IMR-90 (cell line): ENCODE results near the gene RPS6KA2. TPM values are rescaled to one million over a fixed set of nuclear protein-coding genes. Genes with fewer than 3 reads are reported as not detected.

Experiments used
- ATAC-seq: fragments of 200-7000 bp; cut with Tn5 transposase; 2 replicates; pipeline ENCODE4 v1.9.1; 2020; ENCODE audit warnings: low read depth, mild to moderate bottlenecking, moderate library complexity
- BruUV-seq: library from RNA; stranded (reverse); fragments of 400-500 nt; replicated peaks from 2 replicates; lab custom pipeline; 2021; lab: Mats Ljungman, UMichigan
- CTCF ChIA-PET: fragments of 300-600 bp; formaldehyde crosslinking; extraction: SDS; loops from one replicate; lab custom pipeline; 2021; ENCODE audit warnings: antibody characterized with exemption; lab: Yijun Ruan, JAX
- POLR2A ChIA-PET: fragments of 300-600 bp; sonication (Branson Sonifier 250); formaldehyde crosslinking; loops from one replicate; lab custom pipeline; 2022; ENCODE audit warnings: antibody characterized with exemption; ENCODE audit not compliant: unreplicated experiment; lab: Charles Lee
- DNase-seq: peaks from one replicate; pipeline ENCODE4 v3.0.0; 2013
- H2AFZ ChIP-seq: replicated peaks from 2 replicates; pipeline ENCODE3; 2013; ENCODE audit warnings: low read length, mild to moderate bottlenecking; ENCODE audit not compliant: poor library complexity
- H2AK5ac ChIP-seq: 2 replicates; pipeline ENCODE4 v1.6.1; 2013; ENCODE audit warnings: low read depth, low read length, inconsistent platforms
- H2AK9ac ChIP-seq: replicated peaks from 2 replicates; pipeline ENCODE3; 2013; ENCODE audit warnings: mild to moderate bottlenecking, low read depth, low read length, moderate library complexity; ENCODE audit not compliant: poor library complexity
- H2BK120ac ChIP-seq: 2 replicates; pipeline ENCODE4 v1.6.1; 2013; ENCODE audit warnings: low read depth, low read length, inconsistent platforms
- H2BK15ac ChIP-seq: 3 replicates; pipeline ENCODE4 v1.6.1; 2013; ENCODE audit warnings: low read depth, low read length, inconsistent platforms
- H2BK20ac ChIP-seq: 2 replicates; pipeline ENCODE4 v1.6.1; 2013; ENCODE audit warnings: low read depth, mild to moderate bottlenecking, inconsistent platforms, low read length, moderate library complexity
- H2BK5ac ChIP-seq: 2 replicates; pipeline ENCODE4 v1.6.1; 2013; ENCODE audit warnings: mild to moderate bottlenecking, low read depth, low read length, inconsistent platforms; ENCODE audit not compliant: poor library complexity, severe bottlenecking
- H3K14ac ChIP-seq: replicated peaks from 2 replicates; pipeline ENCODE4 v1.6.1; 2013; ENCODE audit warnings: low read depth, low read length, inconsistent platforms
- H3K18ac ChIP-seq: 2 replicates; pipeline ENCODE4 v1.6.1; 2013; ENCODE audit warnings: low read depth, low read length, control low read depth
- H3K23ac ChIP-seq: 2 replicates; pipeline ENCODE4 v1.6.1; 2013; ENCODE audit warnings: low read depth, low read length, inconsistent platforms
- H3K27ac ChIP-seq: 2 replicates; pipeline ENCODE4 v1.5.1; 2013; ENCODE audit warnings: mild to moderate bottlenecking, control low read depth, low read length; ENCODE audit not compliant: insufficient read depth
- H3K27me3 ChIP-seq: 2 replicates; pipeline ENCODE4 v1.6.1; 2013; ENCODE audit warnings: low read length; ENCODE audit not compliant: control insufficient read depth, insufficient read depth
- H3K36me3 ChIP-seq: 2 replicates; pipeline ENCODE4 v1.6.1; 2013; ENCODE audit warnings: low read length, mixed read lengths; ENCODE audit not compliant: control insufficient read depth, insufficient read depth
- H3K4ac ChIP-seq: 2 replicates; pipeline ENCODE4 v1.6.1; 2013; ENCODE audit warnings: low read depth, low read length, inconsistent platforms
- H3K4me1 ChIP-seq: 2 replicates; pipeline ENCODE4 v1.6.1; 2013; ENCODE audit warnings: low read length, mixed read lengths; ENCODE audit not compliant: control insufficient read depth, insufficient read depth
- H3K4me2 ChIP-seq: 2 replicates; pipeline ENCODE4 v1.6.1; 2013; ENCODE audit warnings: low read depth, mild to moderate bottlenecking, control low read depth, low read length, moderate library complexity
- H3K4me3 ChIP-seq: 2 replicates; pipeline ENCODE4 v1.5.1; 2013; ENCODE audit warnings: low read depth, mild to moderate bottlenecking, control low read depth, low read length, moderate library complexity; ENCODE audit not compliant: insufficient read depth
- H3K56ac ChIP-seq: 2 replicates; pipeline ENCODE4 v1.6.1; 2013; ENCODE audit warnings: low read length, inconsistent platforms; ENCODE audit not compliant: insufficient read depth; ENCODE audit errors: extremely low read depth
- H3K79me1 ChIP-seq, 2 experiments: 2 replicates each; pipeline ENCODE4 v1.6.1; 2013; ENCODE audit warnings: low read length in 2 of 2, inconsistent platforms in 1 of 2, low read depth in 1 of 2
- H3K9ac ChIP-seq: 2 replicates; pipeline ENCODE4 v1.6.1; 2013; ENCODE audit warnings: low read depth, low read length, control low read depth
- H3K9me1 ChIP-seq: 2 replicates; pipeline ENCODE4 v1.6.1; 2013; ENCODE audit warnings: low read length, inconsistent platforms; ENCODE audit not compliant: insufficient read depth
- H3K9me3 ChIP-seq: 2 replicates; pipeline ENCODE4 v1.6.1; 2013; ENCODE audit warnings: low read length; ENCODE audit not compliant: control insufficient read depth, insufficient read depth
- H4K20me1 ChIP-seq: 2 replicates; pipeline ENCODE4 v1.6.1; 2013; ENCODE audit warnings: low read length, inconsistent platforms; ENCODE audit not compliant: insufficient read depth
- H4K5ac ChIP-seq: 2 replicates; pipeline ENCODE4 v1.6.1; 2013; ENCODE audit warnings: mild to moderate bottlenecking, low read depth, low read length, control low read depth
- H4K8ac ChIP-seq, 2 experiments: 2 replicates each; pipeline ENCODE4 v1.6.1; 2013; ENCODE audit warnings: low read depth in 2 of 2, low read length in 2 of 2, control low read depth in 1 of 2, inconsistent platforms in 1 of 2
- H4K91ac ChIP-seq: 2 replicates; pipeline ENCODE4 v1.6.1; 2013; ENCODE audit warnings: low read depth, low read length, inconsistent platforms; ENCODE audit not compliant: insufficient read depth
- BHLHE40 ChIP-seq: fragments of 150-350 bp; IDR thresholded peaks from 2 replicates; pipeline ENCODE4 v1.6.1; 2016; ENCODE audit warnings: mild to moderate bottlenecking, low read depth, low read length
- CEBPB ChIP-seq: IDR thresholded peaks from 2 replicates; pipeline ENCODE4 v1.6.1; 2012; ENCODE audit warnings: low read depth, low read length, improper control_type of control experiment
- CHD1 ChIP-seq: IDR thresholded peaks from 2 replicates; pipeline ENCODE4 v1.6.1; 2012; ENCODE audit warnings: low read depth, low read length, improper control_type of control experiment
- FOS ChIP-seq: fragments of 150-350 bp; IDR thresholded peaks from 2 replicates; pipeline ENCODE4 v1.6.1; 2016; ENCODE audit warnings: low read depth, low read length
- MAFK ChIP-seq: IDR thresholded peaks from 2 replicates; pipeline ENCODE4 v1.6.1; 2012; ENCODE audit warnings: low read depth, low read length, improper control_type of control experiment
- MAZ ChIP-seq: IDR thresholded peaks from 2 replicates; pipeline ENCODE4 v1.6.1; 2012; ENCODE audit warnings: low read depth, mild to moderate bottlenecking, low read length, improper control_type of control experiment, moderate library complexity, borderline replicate concordance
- MXI1 ChIP-seq: IDR thresholded peaks from 2 replicates; pipeline ENCODE4 v1.6.1; 2012; ENCODE audit warnings: low read depth, mild to moderate bottlenecking, low read length, moderate library complexity, borderline replicate concordance
- NFE2L2 ChIP-seq: fragments of 150-350 bp; IDR thresholded peaks from 2 replicates; pipeline ENCODE4 v1.6.1; 2016; ENCODE audit warnings: low read depth, mild to moderate bottlenecking, low read length
- POLR2A ChIP-seq: IDR thresholded peaks from 2 replicates; pipeline ENCODE4 v1.6.1; 2012; ENCODE audit warnings: mild to moderate bottlenecking, low read depth, low read length
- RAD21 ChIP-seq: IDR thresholded peaks from 2 replicates; pipeline ENCODE4 v1.6.1; 2012; ENCODE audit warnings: low read length, improper control_type of control experiment
- RCOR1 ChIP-seq: IDR thresholded peaks from 2 replicates; pipeline ENCODE4 v1.6.1; 2012; ENCODE audit warnings: mild to moderate bottlenecking, low read length, improper control_type of control experiment; ENCODE audit not compliant: insufficient replicate concordance
- RFX5 ChIP-seq: IDR thresholded peaks from 2 replicates; pipeline ENCODE4 v1.8.0; 2012; ENCODE audit warnings: low read depth, mild to moderate bottlenecking, low read length, moderate library complexity
- SMC3 ChIP-seq: fragments of 150-350 bp; IDR thresholded peaks from 2 replicates; pipeline ENCODE4 v1.6.1; 2016; ENCODE audit warnings: low read depth, mild to moderate bottlenecking, antibody characterized with exemption, low read length, moderate library complexity
- WGBS, 2 experiments: methylation state at CpG; one replicate each; pipeline versions ENCODE4 v1.1.5 to v1.1.7; 2013; ENCODE audit warnings: missing lambda C conversion rate in 2 of 2; ENCODE audit not compliant: insufficient read length in 1 of 2; ENCODE audit errors: extremely low coverage in 2 of 2; 5-methylcytosine and 5-hydroxymethylcytosine counted together
- dilution Hi-C: fragments of 300-500 bp; cut with HindIII; formaldehyde crosslinking; loops from one replicate; pipeline ENCODE4 v1.14.3; 2018; ENCODE audit warnings: low sequenced_read_pairs; ENCODE audit not compliant: unreplicated experiment
- in situ Hi-C: fragments of 300-500 bp; cut with MboI; formaldehyde crosslinking; loops from 3 replicates; pipeline ENCODE4 v1.14.3; 2019; ENCODE audit warnings: low sequenced_read_pairs, inconsistent platforms, mixed read lengths
- intact Hi-C: fragments of 100-400 bp; cut with micrococcal nuclease; formaldehyde crosslinking; loops from 2 replicates; pipeline ENCODE4 v1.10.0; 2022
- polyA plus RNA-seq, 3 experiments: library from polyadenylated mRNA; depleted of rRNA; stranded (reverse); fragments of >200 nt; gene quantifications; 2 replicates each; pipeline ENCODE4 v1.2.3, GENCODE V29; 2012; ENCODE audit warnings: low replicate concordance in 1 of 3
- total RNA-seq: library from RNA; depleted of rRNA; stranded (reverse); fragments of >200 nt; gene quantifications from 2 replicates; pipeline ENCODE4 v1.2.3, GENCODE V29; 2012
- TF ChIP-seq, protein P1 (sequence below): conservative IDR thresholded peaks from 2 replicates; pipeline ENCODE4 v1.5.1; 2012; ENCODE audit warnings: mild to moderate bottlenecking, low read depth, low read length, improper control_type of control experiment
- TF ChIP-seq, protein P2 (sequence below): fragments of 150-350 bp; IDR thresholded peaks from 2 replicates; pipeline ENCODE4 v1.6.1; 2017; ENCODE audit warnings: mild to moderate bottlenecking, antibody characterized with exemption, low read length, low read depth
- TF ChIP-seq, protein P3 (sequence below): fragments of 150-350 bp; IDR thresholded peaks from 2 replicates; pipeline ENCODE4 v1.6.1; 2016; ENCODE audit warnings: low read depth, mild to moderate bottlenecking, low read length, moderate library complexity, borderline replicate concordance

The RPS6KA2 gene
- total and polyA plus RNA-seq, 2 of the 4 experiments (the other 2 are of a cell fraction): 26.9 to 31.3 TPM

DNA sequence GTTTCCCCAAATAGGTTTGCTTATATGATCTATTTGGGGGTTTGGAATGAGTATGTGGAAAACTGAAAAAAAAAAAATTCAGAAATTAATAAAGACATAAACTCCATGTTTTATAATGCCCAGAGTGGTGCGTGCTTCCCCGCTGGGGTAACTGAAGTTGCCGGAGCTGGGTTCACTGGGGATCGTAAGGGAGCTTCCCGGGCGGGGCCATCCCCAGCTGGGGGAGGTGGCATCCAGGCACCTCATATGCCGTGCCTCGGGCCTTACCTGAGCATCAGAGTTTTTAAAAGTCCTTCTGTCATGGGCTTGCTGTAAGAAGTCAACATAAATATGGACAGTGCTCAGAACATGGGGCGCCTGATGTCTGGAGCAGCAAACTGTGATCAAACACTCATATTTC is 22.7 kb downstream of the RPS6KA2 start:
- Histone ChIP-seq H3K27me3 (no peaks in the 10 kb centered on the region), H4K20me1 (no peaks in the 10 kb centered on the region; the same call in 1 of the 2 replicates), H3K56ac (no peak overlapping the region), H3K9me3 (no peaks in the 10 kb centered on the region), H3K4ac (no peak overlapping the region), H3K4me3 (no peak overlapping the region), H3K18ac (no peak overlapping the region), H3K14ac (no peak overlapping the region), H2AK5ac (no peak overlapping the region), H3K79me1 (peaks cover 48 to 62% of the 10 kb centered on the region in 2 experiments), H3K27ac (no peak overlapping the region), H3K4me1 (peaks cover 23% of the 10 kb centered on the region), H2BK120ac (no peak overlapping the region), H3K9me1 (peaks cover 21% of the 10 kb centered on the region), H2AFZ (no peak overlapping the region), H2BK5ac (no peak overlapping the region), H4K8ac (no peak overlapping the region), H3K23ac (no peak overlapping the region), H4K91ac (no peak overlapping the region), H3K4me2 (no peak overlapping the region), H4K5ac (no peak overlapping the region), H2AK9ac (no peak overlapping the region), H2BK20ac (0 out of 2 replicates have a peak overlapping the region, but pooled peaks have one; percentile 1), H3K36me3 (peaks cover 8% of the 10 kb centered on the region; the same call in 1 of the 2 replicates), H3K9ac (no peak overlapping the region), H2BK15ac (no peak overlapping the region)
- dilution Hi-C loops (no loop called here), intact Hi-C loops (no loop called here), in situ Hi-C loops (no loop called here)
- ChIA-PET POLR2A (no interaction called here), CTCF (no interaction called here)
- DNase-seq (no peak), ATAC-seq (no peak)
- TF ChIP-seq, protein P1, sequence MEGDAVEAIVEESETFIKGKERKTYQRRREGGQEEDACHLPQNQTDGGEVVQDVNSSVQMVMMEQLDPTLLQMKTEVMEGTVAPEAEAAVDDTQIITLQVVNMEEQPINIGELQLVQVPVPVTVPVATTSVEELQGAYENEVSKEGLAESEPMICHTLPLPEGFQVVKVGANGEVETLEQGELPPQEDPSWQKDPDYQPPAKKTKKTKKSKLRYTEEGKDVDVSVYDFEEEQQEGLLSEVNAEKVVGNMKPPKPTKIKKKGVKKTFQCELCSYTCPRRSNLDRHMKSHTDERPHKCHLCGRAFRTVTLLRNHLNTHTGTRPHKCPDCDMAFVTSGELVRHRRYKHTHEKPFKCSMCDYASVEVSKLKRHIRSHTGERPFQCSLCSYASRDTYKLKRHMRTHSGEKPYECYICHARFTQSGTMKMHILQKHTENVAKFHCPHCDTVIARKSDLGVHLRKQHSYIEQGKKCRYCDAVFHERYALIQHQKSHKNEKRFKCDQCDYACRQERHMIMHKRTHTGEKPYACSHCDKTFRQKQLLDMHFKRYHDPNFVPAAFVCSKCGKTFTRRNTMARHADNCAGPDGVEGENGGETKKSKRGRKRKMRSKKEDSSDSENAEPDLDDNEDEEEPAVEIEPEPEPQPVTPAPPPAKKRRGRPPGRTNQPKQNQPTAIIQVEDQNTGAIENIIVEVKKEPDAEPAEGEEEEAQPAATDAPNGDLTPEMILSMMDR: no peak
- TF ChIP-seq SMC3 (no peak), POLR2A (no peak), MXI1 (no peak), MAZ (no peak), NFE2L2 (no peak), RCOR1 (no peak), RAD21 (no peak), BHLHE40 (no peak), RFX5 (no peak), FOS (no peak), CHD1 (no peak), CEBPB (no peak), MAFK (no peak)
- TF ChIP-seq, protein P2, sequence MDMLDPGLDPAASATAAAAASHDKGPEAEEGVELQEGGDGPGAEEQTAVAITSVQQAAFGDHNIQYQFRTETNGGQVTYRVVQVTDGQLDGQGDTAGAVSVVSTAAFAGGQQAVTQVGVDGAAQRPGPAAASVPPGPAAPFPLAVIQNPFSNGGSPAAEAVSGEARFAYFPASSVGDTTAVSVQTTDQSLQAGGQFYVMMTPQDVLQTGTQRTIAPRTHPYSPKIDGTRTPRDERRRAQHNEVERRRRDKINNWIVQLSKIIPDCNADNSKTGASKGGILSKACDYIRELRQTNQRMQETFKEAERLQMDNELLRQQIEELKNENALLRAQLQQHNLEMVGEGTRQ: no peak
- TF ChIP-seq, protein P3, sequence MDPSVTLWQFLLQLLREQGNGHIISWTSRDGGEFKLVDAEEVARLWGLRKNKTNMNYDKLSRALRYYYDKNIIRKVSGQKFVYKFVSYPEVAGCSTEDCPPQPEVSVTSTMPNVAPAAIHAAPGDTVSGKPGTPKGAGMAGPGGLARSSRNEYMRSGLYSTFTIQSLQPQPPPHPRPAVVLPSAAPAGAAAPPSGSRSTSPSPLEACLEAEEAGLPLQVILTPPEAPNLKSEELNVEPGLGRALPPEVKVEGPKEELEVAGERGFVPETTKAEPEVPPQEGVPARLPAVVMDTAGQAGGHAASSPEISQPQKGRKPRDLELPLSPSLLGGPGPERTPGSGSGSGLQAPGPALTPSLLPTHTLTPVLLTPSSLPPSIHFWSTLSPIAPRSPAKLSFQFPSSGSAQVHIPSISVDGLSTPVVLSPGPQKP: no peak
- no TSS peak for BruUV-seq
- 100% methylated on average over 3 of the region's 9 CpGs; no CpG with 5 or more reads in 1 of the 2 experiments for WGBS, 2 experiments
